Measurements from ENCODE around the gene TP73.

- no peak for TF ChIP-seq CTCF (IDR thresholded peaks at IDR 0.05; ENCODE audit: low read depth, low read length, poor library complexity, severe bottlenecking)
- TF ChIP-seq EZH2phosphoT487 (IDR thresholded peaks at IDR 0.05; ENCODE audit: borderline replicate concordance, low read length) = no peak
Observed at GRCh38 chr1:3707298-3707938, 55.1 kb downstream of the TP73 start.

Measured in DOHH2 (cell line).